Ishikawa (cell line): ENCODE results near the gene ACTR6.

Source experiments
- EP300 ChIP-seq: IDR thresholded peaks from 2 replicates; pipeline ENCODE4 v1.6.1; 2012; ENCODE audit warnings: borderline replicate concordance
- TAF1 ChIP-seq: IDR thresholded peaks from 2 replicates; pipeline ENCODE4 v1.6.1; 2012; ENCODE audit warnings: low read depth, mild to moderate bottlenecking
- TCF12 ChIP-seq: IDR thresholded peaks from 2 replicates; pipeline ENCODE4 v1.6.1; 2012; ENCODE audit warnings: low read depth
- TEAD4 ChIP-seq: IDR thresholded peaks from 2 replicates; pipeline ENCODE4 v1.6.1; 2012
- YY1 ChIP-seq: IDR thresholded peaks from 2 replicates; pipeline ENCODE4 v1.6.1; 2012; ENCODE audit warnings: low read depth

- no peak for TF ChIP-seq EP300
- no peak for TF ChIP-seq TEAD4
- no peak for TF ChIP-seq YY1
- TF ChIP-seq TCF12, result no peak
- TF ChIP-seq TAF1, result no peak
These were observed 14.6 kb downstream of the ACTR6 start for GRCh38 chr12:100215209-100215608.
